GM18873 (cell line): Measurements from ENCODE around the gene CT47C1.
"Not testable (repeated sequence)": the region's sequence is repeated elsewhere in the genome, so short reads cannot be mapped to it uniquely, and the experiment has no call there.

Experiments
- ATAC-seq: cut with Tn5 transposase; IDR thresholded peaks from one replicate; pipeline ENCODE4 v1.9.1; 2021; ENCODE audit warnings: mild to moderate bottlenecking, moderate library complexity, moderate number of reproducible peaks; ENCODE audit not compliant: unreplicated experiment, low FRiP score

The CT47C1 gene

GRCh38 chrX:119072744-119073143 is at the start of gene CT47C1:
TSS of gene CT47C1 (plus strand) at chrX:119072993. CDS start at chrX:119073226, 233 bp downstream.
- ATAC-seq, result no peak

DNA sequence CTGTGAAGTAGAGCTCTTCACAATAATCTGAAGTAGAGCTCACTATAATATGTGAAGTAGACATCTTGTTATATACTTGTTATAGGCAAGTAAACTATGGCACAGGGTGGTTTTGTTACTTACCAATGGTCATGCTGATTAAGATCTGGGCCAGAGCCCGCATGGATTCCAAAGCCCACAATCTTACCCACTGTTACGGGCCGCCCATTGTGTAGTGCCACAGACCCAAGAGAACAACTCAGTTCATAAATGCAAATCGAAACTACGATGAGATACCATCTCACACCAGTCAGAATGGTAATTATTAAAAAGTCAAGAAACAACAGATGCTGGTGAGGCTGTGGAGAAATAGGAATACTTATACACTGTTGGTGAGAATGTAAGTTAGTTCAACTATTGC is 46.9 kb upstream of the CT47C1 start:
- ATAC-seq, result no peak

DNA sequence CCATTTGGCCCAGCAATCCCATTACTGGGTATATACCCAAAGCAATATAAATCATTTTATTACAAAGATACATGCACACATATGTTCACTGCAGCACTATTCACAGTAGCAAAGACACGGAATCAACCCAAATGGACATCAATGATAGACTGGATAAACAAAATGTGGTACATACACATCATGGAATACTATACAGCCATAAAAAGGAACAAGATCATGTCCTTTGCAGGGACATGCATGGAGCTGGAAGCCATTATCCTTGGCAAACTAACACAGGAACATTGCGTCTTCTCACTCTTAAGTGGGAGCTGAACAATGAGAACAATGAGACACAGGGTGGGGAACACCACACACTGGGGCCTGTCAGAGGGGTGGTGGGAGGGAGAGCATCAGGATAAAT is 46.4 kb upstream of the CT47C1 start:
- ATAC-seq, result not testable (repeated sequence)

- not testable (repeated sequence) for ATAC-seq
Measured at GRCh38 chrX:119027960-119028732, 44.6 kb upstream of the CT47C1 start.

DNA sequence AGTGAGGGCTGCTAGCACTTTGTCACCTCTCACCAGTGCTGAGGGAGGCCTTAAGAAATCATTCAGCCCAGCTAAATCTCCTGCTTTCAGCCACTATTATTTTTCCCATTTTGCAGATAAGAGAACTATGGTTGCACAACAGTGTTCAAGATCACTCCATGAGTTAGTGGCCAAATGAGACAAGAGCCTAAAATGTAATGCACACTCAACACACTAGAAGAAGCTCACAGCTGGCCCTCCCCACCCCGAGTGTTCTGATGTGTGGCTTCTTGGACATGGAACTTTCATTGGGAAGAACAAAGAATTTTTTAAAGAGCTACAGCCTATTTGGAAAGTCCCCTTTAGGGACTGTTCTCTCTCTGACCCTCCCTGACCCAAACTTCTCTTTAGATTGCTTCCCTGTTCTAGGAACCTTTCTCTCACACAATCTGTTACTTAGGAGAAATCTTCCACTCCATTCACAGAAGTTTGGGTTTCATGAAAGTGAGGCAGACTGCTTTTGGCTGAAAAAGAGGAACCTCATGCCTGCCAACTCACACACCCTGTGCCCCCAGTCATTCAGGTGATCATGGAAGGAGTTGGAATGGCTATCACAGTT is 44.0 kb upstream of the CT47C1 start:
- ATAC-seq, result no peak

- ATAC-seq, result not testable (repeated sequence)
Measured at GRCh38 chrX:119029656-119030055, 43.1 kb upstream of the CT47C1 start.

- no peak for ATAC-seq
Measured at GRCh38 chrX:119030990-119031389, 41.8 kb upstream of the CT47C1 start.

DNA sequence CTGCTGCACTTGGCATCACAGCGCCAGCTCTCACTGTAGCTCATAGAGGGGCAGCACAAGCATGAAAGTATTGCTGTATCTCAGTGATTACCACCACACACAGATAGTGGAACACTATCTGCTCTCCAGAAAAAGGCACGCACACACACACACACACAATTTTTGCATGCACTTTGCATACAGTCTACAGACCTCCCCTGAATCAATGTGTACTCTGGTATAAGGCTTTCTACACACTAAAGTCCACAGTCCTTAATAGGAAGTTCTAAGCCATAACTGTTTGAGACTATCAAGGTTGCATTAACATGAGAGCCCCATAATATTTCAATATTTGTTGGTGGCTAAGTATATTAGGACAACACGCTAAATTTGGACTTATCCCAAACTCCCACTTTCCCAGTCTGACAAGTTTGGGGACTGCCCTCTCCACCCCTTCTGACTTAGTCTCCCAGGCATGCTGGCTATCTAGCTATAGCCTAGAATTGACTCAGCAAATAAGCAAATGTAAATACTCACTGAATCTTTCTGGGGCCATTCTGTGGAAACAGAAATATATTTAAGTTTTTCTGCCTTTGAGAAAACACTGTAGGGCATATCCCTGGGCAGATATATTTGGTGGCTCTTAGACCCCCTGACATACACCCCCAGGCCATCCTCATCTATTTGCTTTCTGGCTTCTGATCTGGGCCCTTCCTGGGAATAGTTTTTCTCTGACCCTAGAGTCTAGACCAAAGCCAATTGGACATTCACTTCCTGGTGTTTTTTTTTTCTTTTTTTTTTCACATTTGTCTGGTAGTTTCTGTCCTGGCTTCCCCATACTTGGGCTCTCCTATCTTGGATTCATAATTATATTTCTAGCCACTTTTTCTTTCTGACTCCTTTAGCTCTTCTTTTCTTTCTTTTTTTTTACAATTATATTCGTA is 36.4 kb upstream of the CT47C1 start:
- no peak for ATAC-seq

GRCh38 chrX:119040432-119040831 is 32.4 kb upstream of the CT47C1 start:
- no peak for ATAC-seq

- no peak for ATAC-seq
Measured at GRCh38 chrX:119041175-119041574, 31.6 kb upstream of the CT47C1 start.

DNA sequence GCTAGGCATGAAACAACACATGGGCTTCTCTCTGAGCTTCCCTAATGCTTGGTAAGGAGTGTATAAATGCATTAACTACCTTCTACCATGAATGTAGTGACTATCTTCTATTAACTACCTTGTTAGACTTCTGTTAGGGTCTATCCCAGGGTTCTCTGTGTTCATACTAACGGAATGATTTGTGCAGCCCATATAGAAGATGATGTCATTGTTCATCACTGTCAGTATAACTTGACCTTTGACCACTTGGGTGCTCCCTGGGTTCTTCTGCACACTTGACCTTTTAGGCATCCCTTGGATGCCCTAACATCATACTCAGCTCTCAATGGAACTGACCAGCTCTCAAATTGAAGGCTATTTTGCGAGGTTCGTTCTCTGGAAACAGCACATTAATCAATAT is 30.8 kb upstream of the CT47C1 start:
- ATAC-seq, result no peak

DNA sequence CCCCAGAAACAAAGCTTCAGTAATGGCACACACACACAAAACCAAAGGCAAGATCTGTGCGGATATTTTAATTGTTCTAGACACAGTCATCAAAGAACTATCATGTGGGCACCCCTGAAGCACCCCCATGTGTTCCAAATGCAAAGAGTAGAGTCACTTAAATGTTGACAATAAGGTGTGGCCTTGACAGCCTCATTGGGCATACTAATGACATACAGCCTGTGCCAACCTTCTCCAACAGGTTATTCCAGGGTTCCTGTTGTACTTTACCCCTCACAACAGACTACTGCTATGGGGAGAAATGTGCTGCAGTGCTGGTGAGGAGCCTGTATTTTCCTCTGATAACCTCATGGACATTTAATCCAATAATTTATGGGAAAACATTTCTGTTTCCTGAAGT is 29.8 kb upstream of the CT47C1 start:
- ATAC-seq, result no peak

DNA sequence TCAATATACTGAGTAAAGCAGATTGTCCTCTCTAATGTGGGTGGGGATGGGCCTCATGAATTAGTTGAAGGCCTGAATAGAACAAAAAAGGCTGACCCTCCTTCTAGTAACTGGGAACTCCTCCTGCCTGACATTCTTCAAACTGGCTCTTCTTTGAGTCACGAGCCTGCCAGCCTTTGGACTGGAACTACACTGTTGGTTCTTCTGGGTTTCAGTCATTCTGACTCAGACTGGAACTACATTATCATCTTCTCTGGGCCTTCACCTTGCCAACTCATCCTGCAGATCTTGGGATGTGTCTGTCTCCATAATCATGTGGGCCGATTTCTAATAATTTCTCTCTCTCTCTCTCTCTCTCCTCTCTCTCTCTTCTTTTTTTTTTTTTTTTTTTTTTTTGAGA is 26.9 kb upstream of the CT47C1 start:
- ATAC-seq, result no peak

DNA sequence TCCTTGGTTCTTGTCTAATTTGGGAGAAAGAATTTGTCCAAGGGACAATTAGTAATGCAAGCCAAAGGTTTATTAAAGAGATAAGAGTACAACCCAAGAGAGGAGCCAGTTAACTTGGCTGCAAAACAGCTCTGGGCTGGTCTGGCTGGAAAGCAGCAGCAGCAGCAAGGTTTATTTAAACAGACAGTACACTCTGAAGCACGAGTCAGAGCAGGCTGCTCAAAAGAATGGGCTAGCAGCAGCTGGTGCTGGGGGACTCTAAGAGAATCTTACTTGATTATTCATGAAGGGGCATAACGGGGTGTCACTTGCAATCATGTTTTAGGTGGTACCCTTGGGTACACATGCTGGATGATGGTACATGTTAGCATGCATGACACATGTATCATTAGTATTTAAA is 17.1 kb upstream of the CT47C1 start:
- ATAC-seq, result no peak

GRCh38 chrX:119062750-119063374 is 9.9 kb upstream of the CT47C1 start:
- ATAC-seq, result no peak

DNA sequence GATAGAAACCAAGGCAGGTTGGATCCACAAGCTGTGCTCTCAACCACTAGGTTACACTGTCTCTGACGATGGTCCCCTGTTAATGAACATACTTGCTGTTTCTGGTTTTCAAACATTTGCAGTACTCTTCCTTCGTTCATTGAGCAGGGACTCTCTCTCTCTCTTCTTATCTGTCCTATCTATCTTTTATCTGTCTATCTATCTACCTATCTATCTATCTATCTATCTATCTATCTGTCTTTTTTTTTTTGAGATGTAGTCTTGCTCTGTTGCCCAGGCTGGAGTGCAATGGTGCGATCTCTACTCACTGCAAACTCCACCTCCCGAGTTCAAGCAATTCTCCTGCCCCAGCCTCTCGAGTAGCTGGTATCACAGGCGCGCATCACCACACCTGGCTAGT is 9.4 kb upstream of the CT47C1 start:
- no peak for ATAC-seq

GRCh38 chrX:119067023-119067739 is 5.6 kb upstream of the CT47C1 start:
- no peak for ATAC-seq

GRCh38 chrX:119069128-119069527 is 3.7 kb upstream of the CT47C1 start:
- ATAC-seq, result no peak

DNA sequence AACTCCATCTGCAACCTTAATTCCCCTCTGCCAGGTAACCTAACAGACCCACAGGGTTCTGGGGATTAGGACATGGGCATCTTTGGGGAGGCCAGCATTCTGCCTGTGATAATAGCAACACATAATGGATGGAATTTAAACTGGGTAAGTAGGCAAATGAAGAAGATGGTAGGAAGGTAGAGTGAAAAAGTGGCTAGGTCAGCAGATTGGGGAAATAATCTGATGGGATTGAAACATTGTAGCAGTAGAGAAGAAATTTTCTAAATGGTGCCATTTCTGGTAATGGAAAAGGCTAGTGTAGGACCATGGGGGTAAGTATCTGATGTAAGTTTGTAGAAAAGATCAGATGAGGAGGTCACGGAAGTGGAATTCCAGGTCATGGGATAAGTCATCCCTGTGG is 3.0 kb upstream of the CT47C1 start:
- no peak for ATAC-seq

GRCh38 chrX:119071381-119071780 is 1.4 kb upstream of the CT47C1 start:
- ATAC-seq, result no peak
